ENCODE measurements around the gene DNAJC25. TPM values are rescaled to one million over a fixed set of nuclear protein-coding genes. Genes with fewer than 3 reads are reported as not detected.

Gene DNAJC25
- total and polyA plus RNA-seq, 2 of the 13 experiments (the other 11 are each of a cell fraction or from before 2014, with no cell fraction given): 5.7 to 10.2 TPM

- TF ChIP-seq ZBTB21 (CRISPR knock-in tag; IDR thresholded peaks at IDR 0.05) (no peak), ZNF790 (CRISPR knock-in tag; IDR thresholded peaks at IDR 0.05; ENCODE audit: borderline replicate concordance) (0 out of 2 replicates have a peak, but pooled peaks have one; percentile 34), ZNF704 (CRISPR knock-in tag; IDR thresholded peaks at IDR 0.05; ENCODE audit: borderline replicate concordance) (peak; percentile 16; the same call in 1 of the 2 replicates), POLR2AphosphoS5 (IDR thresholded peaks at IDR 0.05; ENCODE audit: low read depth, low read length) (peak; percentile 57; the same call in 1 of the 2 replicates), MED1 (CRISPR knock-in tag; IDR thresholded peaks at IDR 0.05) (0 out of 2 replicates have a peak, but pooled peaks have one; percentile 29), GABPB1 (CRISPR knock-in tag; IDR thresholded peaks at IDR 0.05) (0 out of 2 replicates have a peak, but pooled peaks have one; percentile 1), ZNF747 (CRISPR knock-in tag; IDR thresholded peaks at IDR 0.05; ENCODE audit: borderline replicate concordance) (no peak), SP4 (CRISPR knock-in tag; IDR thresholded peaks at IDR 0.05) (peak; percentile 63; the same call in 1 of the 2 replicates), POLR2A (IDR thresholded peaks at IDR 0.05; ENCODE audit: insufficient read depth in 1 of 2, low read depth in 2 of 2, low read length in 2 of 2) (peak in 1 of 2 experiments; percentile 68; a peak in 3 of 4 replicates), SKI (IDR thresholded peaks at IDR 0.05; ENCODE audit: partially characterized antibody) (peak; percentile 9), HOXA3 (CRISPR knock-in tag; IDR thresholded peaks at IDR 0.05) (0 out of 2 replicates have a peak, but pooled peaks have one; percentile 19), PATZ1 (CRISPR knock-in tag; IDR thresholded peaks at IDR 0.05) (peak; percentile 28; the same call in 1 of the 2 replicates), REPIN1 (CRISPR knock-in tag; IDR thresholded peaks at IDR 0.05; ENCODE audit: borderline replicate concordance, low read depth) (0 out of 2 replicates have a peak, but pooled peaks have one; percentile 18), ZNF547 (CRISPR knock-in tag; IDR thresholded peaks at IDR 0.05) (0 out of 2 replicates have a peak, but pooled peaks have one; percentile 35), MYPOP (CRISPR knock-in tag; IDR thresholded peaks at IDR 0.05) (peak; percentile 34; the same call in 1 of the 2 replicates), ZFP36L1 (CRISPR knock-in tag; IDR thresholded peaks at IDR 0.05) (peak; percentile 49; the same call in 1 of the 2 replicates), ZNF350 (CRISPR knock-in tag; IDR thresholded peaks at IDR 0.05; ENCODE audit: borderline replicate concordance, low read depth) (0 out of 2 replicates have a peak, but pooled peaks have one; percentile 23), TGIF2 (CRISPR knock-in tag; IDR thresholded peaks at IDR 0.05) (no peak), XRCC5 (optimal IDR thresholded peaks at IDR 0.05; ENCODE audit: low read length) (no peak), YY1 (IDR thresholded peaks at IDR 0.05; ENCODE audit: insufficient read depth, insufficient replicate concordance, low read depth, low read length) (peak; percentile 85), PREB (CRISPR knock-in tag; IDR thresholded peaks at IDR 0.05) (no peak), ZNF770 (CRISPR knock-in tag; IDR thresholded peaks at IDR 0.05) (0 out of 2 replicates have a peak, but pooled peaks have one; percentile 23)
Observed at GRCh38 chr9:111661150-111661801, 30.1 kb downstream of the DNAJC25 start, which contains the start of gene GNG10 (continued).

Data from HepG2 (cell line).